GM12878 (cell line): ENCODE measurements around the gene CEP295NL. TPM values are rescaled to one million over a fixed set of nuclear protein-coding genes. Genes with fewer than 3 reads are reported as not detected.

Source experiments
- ATAC-seq: fragments of 200-7000 bp; cut with Tn5 transposase; 3 replicates; pipeline ENCODE4 v1.9.1; 2020; ENCODE audit warnings: mild to moderate bottlenecking, moderate library complexity
- BruUV-seq: library from RNA; stranded (reverse); fragments of 400-500 nt; replicated peaks from 2 replicates; lab custom pipeline; 2021; lab: Mats Ljungman, UMichigan
- CTCF ChIA-PET: fragments of 300-600 bp; sonication (Branson Sonifier 250); formaldehyde crosslinking; extraction: SDS; loops from one replicate; lab custom pipeline; 2021; ENCODE audit warnings: inconsistent platforms; lab: Yijun Ruan, JAX
- POLR2A ChIA-PET: fragments of 350-600 bp; formaldehyde crosslinking; extraction: SDS; loops from one replicate; lab custom pipeline; 2021; ENCODE audit warnings: inconsistent platforms; lab: Charles Lee
- RAD21 ChIA-PET: fragments of 300-600 bp; sonication (Branson Sonifier 250); formaldehyde crosslinking; loops from one replicate; lab custom pipeline; 2023; ENCODE audit warnings: antibody characterized with exemption; ENCODE audit not compliant: unreplicated experiment; lab: Charles Lee
- SMC1A ChIA-PET: fragments of 300-600 bp; sonication (Branson Sonifier 250); formaldehyde crosslinking; loops from one replicate; lab custom pipeline; 2023; ENCODE audit not compliant: unreplicated experiment, uncharacterized antibody; lab: Charles Lee
- DNase-seq: peaks from one replicate; pipeline ENCODE4 v3.0.0-alpha.2; 2011; ENCODE audit warnings: low read depth, low spot score
- FAIRE-seq: peaks from 3 replicates; lab custom pipeline; 2011; peaks lifted over from hg19 to GRCh38; lab: Jason Lieb, UNC
- H2AFZ ChIP-seq: 2 replicates; pipeline ENCODE4 v1.6.0; 2011; ENCODE audit warnings: low read depth, low read length, control low read depth; ENCODE audit not compliant: control insufficient read depth
- H3K27ac ChIP-seq: 2 replicates; pipeline ENCODE4 v1.5.1; 2011; ENCODE audit warnings: control low read depth; ENCODE audit not compliant: control insufficient read depth, insufficient read depth
- H3K27me3 ChIP-seq, 2 experiments: replicated peaks in 1 of 2; 2 replicates each; pipeline versions ENCODE4 v1.6.0 to v1.6.1; 2011; ENCODE audit warnings: low read length in 1 of 2; ENCODE audit not compliant: control insufficient read depth in 2 of 2, insufficient read depth in 2 of 2
- H3K36me3 ChIP-seq, 2 experiments: 2 replicates each; pipeline ENCODE4 v1.5.1; 2011; ENCODE audit warnings: low read length in 1 of 2; ENCODE audit not compliant: control insufficient read depth in 2 of 2, insufficient read depth in 2 of 2
- H3K4me1 ChIP-seq: 2 replicates; pipeline ENCODE4 v1.6.1; 2011; ENCODE audit warnings: mild to moderate bottlenecking, low read length, moderate library complexity, mixed read lengths; ENCODE audit not compliant: control insufficient read depth, insufficient read depth
- H3K4me2 ChIP-seq: 2 replicates; pipeline ENCODE4 v1.6.0; 2011; ENCODE audit warnings: control low read depth; ENCODE audit not compliant: control insufficient read depth, insufficient read depth
- H3K4me3 ChIP-seq: fragments of 200-600 bp; sonication (generic); 2 replicates; pipeline ENCODE4 v1.5.1; 2016
- H3K79me2 ChIP-seq: 2 replicates; pipeline ENCODE4 v1.6.0; 2011; ENCODE audit warnings: low read length; ENCODE audit not compliant: control insufficient read depth, insufficient read depth
- H3K9ac ChIP-seq: 2 replicates; pipeline ENCODE4 v1.8.0; 2011; ENCODE audit warnings: low read length, control low read depth, mixed read lengths; ENCODE audit not compliant: control insufficient read depth, insufficient read depth
- H3K9me3 ChIP-seq: replicated peaks from 3 replicates; pipeline ENCODE4 v1.5.1; 2011; ENCODE audit warnings: mild to moderate bottlenecking, low read length; ENCODE audit not compliant: control insufficient read depth, insufficient read depth
- H4K20me1 ChIP-seq: 2 replicates; pipeline ENCODE4 v1.6.0; 2011; ENCODE audit not compliant: control insufficient read depth, insufficient read depth
- CBX3 ChIP-seq: fragments of 200-600 bp; sonication (generic); IDR thresholded peaks from 2 replicates; pipeline ENCODE4 v1.6.1; 2016; ENCODE audit warnings: low read depth, borderline replicate concordance
- FOXK2 ChIP-seq: fragments of 450-650 bp; IDR thresholded peaks from 2 replicates; pipeline ENCODE4 v1.6.1; 2017; ENCODE audit warnings: mild to moderate bottlenecking, moderate library complexity
- FOXM1 ChIP-seq: IDR thresholded peaks from 2 replicates; pipeline ENCODE4 v1.6.1; 2012; ENCODE audit warnings: low read depth, mild to moderate bottlenecking, inconsistent platforms, low read length, moderate library complexity
- MYB ChIP-seq: fragments of 150-350 bp; IDR thresholded peaks from 2 replicates; pipeline ENCODE4 v1.6.1; 2014; ENCODE audit warnings: mild to moderate bottlenecking, low read depth, low read length, borderline replicate concordance
- POU2F2 ChIP-seq: IDR thresholded peaks from 3 replicates; pipeline ENCODE4 v1.6.1; 2011; ENCODE audit warnings: low read depth, mild to moderate bottlenecking, low read length, borderline replicate concordance
- STAT1 ChIP-seq: fragments of 450-650 bp; conservative IDR thresholded peaks from 2 replicates; pipeline ENCODE4 v1.6.1; 2014; ENCODE audit warnings: antibody characterized with exemption, mild to moderate bottlenecking
- TAF1 ChIP-seq: IDR thresholded peaks from 2 replicates; pipeline ENCODE4 v1.6.1; 2011; ENCODE audit warnings: mild to moderate bottlenecking, low read depth, low read length, borderline replicate concordance
- ZBTB4 ChIP-seq: fragments of 450-650 bp; formaldehyde crosslinking; IDR thresholded peaks from 2 replicates; pipeline ENCODE4 v1.4.0; 2022; ENCODE audit warnings: mild to moderate bottlenecking, moderate library complexity
- ZNF24 ChIP-seq: fragments of 450-650 bp; IDR thresholded peaks from 2 replicates; pipeline ENCODE4 v1.6.1; 2017; ENCODE audit warnings: antibody characterized with exemption, mild to moderate bottlenecking
- WGBS: methylation state at CpG from one replicate; pipeline ENCODE4 v1.1.6; 2016; ENCODE audit warnings: low lambda C conversion rate; ENCODE audit not compliant: insufficient replicate concordance, insufficient coverage; ENCODE audit errors: missing lambda C conversion rate; 5-methylcytosine and 5-hydroxymethylcytosine counted together
- in situ Hi-C: fragments of 300-500 bp; cut with MboI; formaldehyde crosslinking; loops from 9 replicates; pipeline ENCODE4 v1.14.3; 2018; ENCODE audit warnings: mixed read lengths
- intact Hi-C: fragments of 100-400 bp; cut with micrococcal nuclease; formaldehyde crosslinking; loops from one replicate; pipeline ENCODE4 v1.14.2; 2022; ENCODE audit not compliant: unreplicated experiment
- polyA plus RNA-seq, 11 experiments: library from polyadenylated mRNA; depleted of rRNA in 4 of 11; unstranded in 6 of 11; stranded (reverse) in 5 of 11; fragments of >200 nt; fragmentation: Nextera tagmentation in 4 of 11; fragmentation: Illumina TruSeq in 1 of 11; extraction: Ambion mirVana in 4 of 11; extraction: Trizol in 1 of 11; gene quantifications; 1 replicate in 1 of 11; 2 replicates in 10 of 11; pipeline versions ENCODE4 v1.2.1 to v1.2.3, GENCODE V29; 2011 to 2016; ENCODE audit warnings: inconsistent platforms in 2 of 11, missing spikeins in 2 of 11, low read depth in 1 of 11
- total RNA-seq, 4 experiments: library from RNA; depleted of rRNA in 3 of 4; stranded (reverse); fragments of >200 nt in 3 of 4; fragmentation: Illumina TruSeq in 1 of 4; extraction: Trizol in 1 of 4; gene quantifications; 2 replicates each; pipeline versions ENCODE4 v1.2.1 to v1.2.3, GENCODE V29; 2013 to 2021

CEP295NL gene
- total and polyA plus RNA-seq, 10 of the 15 experiments (the other 5 are each of a cell fraction or from before 2014, with no cell fraction given), result not detected

GRCh38 chr17:78888941-78889518 lies 14.0 kb downstream of the CEP295NL start:
- DNase-seq (no peak), FAIRE-seq (no peak), ATAC-seq (peak; percentile 60)
- Histone ChIP-seq H2AFZ (peak overlapping the region; percentile 34), H3K79me2 (no peaks in the 10 kb centered on the region), H4K20me1 (no peaks in the 10 kb centered on the region), H3K9me3 (no peaks in the 10 kb centered on the region), H3K36me3 (no peaks in the 10 kb centered on the region), H3K27me3 (no peaks in the 10 kb centered on the region; a peak in 1 of 4 replicates), H3K9ac (no peak overlapping the region), H3K27ac (peak overlapping the region; percentile 25; the same call in 1 of the 2 replicates), H3K4me3 (no peak overlapping the region), H3K4me2 (peak overlapping the region; percentile 86), H3K4me1 (peaks cover 25% of the 10 kb centered on the region)
- TF ChIP-seq ZBTB4 (CRISPR knock-in tag) (no peak), POU2F2 (no peak), TAF1 (no peak), FOXM1 (no peak), ZNF24 (no peak), FOXK2 (no peak), STAT1 (no peak), CBX3 (no peak), MYB (no peak)
- POLR2A ChIA-PET, result no interaction called here
- 4% methylated on average over 10 of the region's 10 CpGs for WGBS
- BruUV-seq, result no TSS peak
- RAD21 ChIA-PET, result no interaction called here
- in situ Hi-C loops, result no loop called here
- SMC1A ChIA-PET, result interaction anchor here (0.6 to 0.7 kb wide), 2 partner anchors 23 to 83 kb away, joined by 3 read pairs; no protein-coding TSS in a partner anchor
- intact Hi-C loops, result no loop called here
- CTCF ChIA-PET, result interaction anchor here (0.7 to 1.2 kb wide), 2 partner anchors 23 to 82 kb away, joined by 3 to 4 read pairs; no protein-coding TSS in a partner anchor
